WI38 (cell line): ENCODE results near the gene SARS1.

ENCODE experiments used
- H3K4me3 ChIP-seq: 2 replicates; pipeline ENCODE4 v1.5.1; 2011; ENCODE audit warnings: low read depth, mild to moderate bottlenecking, control low read depth, low read length
- CTCF ChIP-seq: IDR thresholded peaks from 2 replicates; pipeline ENCODE4 v1.5.1; 2012; ENCODE audit warnings: low read depth, mild to moderate bottlenecking, control low read depth, low read length

Gene SARS1

GRCh38 chr1:109193653-109194590 is 19.8 kb upstream of the SARS1 start:
- H3K4me3 ChIP-seq: no peak overlapping the region
- peak; percentile 63 for TF ChIP-seq CTCF

DNA sequence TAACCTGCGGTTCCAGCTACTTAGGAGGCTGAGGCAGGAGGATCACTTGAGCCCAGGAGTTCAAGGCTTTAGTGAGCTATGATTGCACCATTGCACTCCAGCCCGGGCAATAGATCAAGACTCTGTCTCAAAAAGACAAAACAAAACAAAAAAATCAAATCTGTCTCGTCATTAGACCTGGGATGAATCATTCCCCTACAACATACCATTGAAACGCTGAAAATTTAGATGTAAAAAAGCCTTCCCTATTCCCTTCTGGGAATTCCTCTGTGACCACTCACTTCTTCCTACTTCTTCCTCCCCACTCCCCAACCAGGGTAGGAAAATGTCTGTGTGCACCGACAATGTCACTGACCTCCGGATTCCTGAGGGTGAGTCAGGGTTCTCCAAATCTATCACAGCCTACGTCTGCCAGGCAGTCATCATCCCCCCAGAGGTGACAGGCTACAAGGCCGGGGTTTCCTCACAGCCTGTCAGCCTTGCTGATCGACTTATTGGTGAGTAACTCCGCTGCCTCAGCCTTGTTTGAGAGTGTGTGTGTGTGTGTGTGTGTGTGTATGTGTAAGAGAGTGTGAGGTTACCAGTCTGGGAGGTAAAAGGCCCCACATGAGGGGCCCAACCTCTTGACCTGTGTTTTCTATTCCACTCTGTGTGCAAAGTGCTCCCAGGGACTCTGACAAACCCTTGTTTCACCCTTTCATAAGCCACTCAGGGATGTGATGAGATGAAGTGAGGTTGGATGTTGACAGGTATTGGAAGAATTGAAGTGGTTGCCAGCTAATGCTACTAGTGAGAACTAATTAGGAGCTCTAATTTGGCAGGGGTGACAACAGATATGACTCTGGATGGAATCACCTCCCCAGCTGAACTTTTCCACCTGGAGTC is 16.3 kb upstream of the SARS1 start:
- no peak overlapping the region for H3K4me3 ChIP-seq

GRCh38 chr1:109198043-109198695 is 15.5 kb upstream of the SARS1 start:
- H3K4me3 ChIP-seq: no peak overlapping the region
- no peak for TF ChIP-seq CTCF

More for the DNA sequence above, 16.3 kb upstream of the SARS1 start:
- no peak for TF ChIP-seq CTCF

GRCh38 chr1:109198745-109199144 is 15.0 kb upstream of the SARS1 start:
- H3K4me3 ChIP-seq: no peak overlapping the region
- TF ChIP-seq CTCF: no peak

DNA sequence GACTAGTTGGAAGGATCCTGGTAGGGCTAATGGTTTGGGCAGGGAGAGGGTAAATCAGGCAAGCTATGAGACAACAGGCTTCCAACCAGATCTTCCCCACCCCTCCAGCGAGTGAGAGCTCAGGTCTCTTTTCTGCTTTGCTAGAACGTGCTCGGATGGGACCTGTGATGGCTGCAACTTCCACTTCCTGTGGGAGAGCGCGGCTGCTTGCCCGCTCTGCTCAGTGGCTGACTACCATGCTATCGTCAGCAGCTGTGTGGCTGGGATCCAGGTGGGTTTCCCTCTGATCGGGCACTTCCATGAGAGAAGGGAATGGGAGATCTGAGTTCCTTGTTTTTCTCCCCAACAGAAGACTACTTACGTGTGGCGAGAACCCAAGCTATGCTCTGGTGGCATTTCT is 14.0 kb upstream of the SARS1 start:
- no peak overlapping the region for H3K4me3 ChIP-seq
- TF ChIP-seq CTCF: no peak

GRCh38 chr1:109201123-109201703 is 12.5 kb upstream of the SARS1 start:
- no peak overlapping the region for H3K4me3 ChIP-seq
- TF ChIP-seq CTCF: peak; percentile 74
